Activated CD8-positive, alpha-beta memory T cell treated with anti-CD3 and anti-CD28 coated beads, Interleukin-2, amount 50 U/mL, for 4 hours (primary cell): Measurements from ENCODE around the gene PHC2.
"Not testable (repeated sequence)": the region's sequence is repeated elsewhere in the genome, so short reads cannot be mapped to it uniquely, and the experiment has no call there.

Experiments used
- DNase-seq: peaks from one replicate; pipeline ENCODE4 v3.0.0-alpha.2; 2020

PHC2 gene

GRCh38 chr1:33326785-33327184 lies 104.1 kb downstream of the PHC2 start:
- no peak for DNase-seq

GRCh38 chr1:33324677-33325575 lies 106.0 kb downstream of the PHC2 start:
- DNase-seq, result no peak

GRCh38 chr1:33323663-33324477 lies 107.0 kb downstream of the PHC2 start:
- no peak for DNase-seq

- no peak for DNase-seq
These were observed 107.9 kb downstream of the PHC2 start for GRCh38 chr1:33322870-33323585.

- no peak for DNase-seq
These were observed 108.8 kb downstream of the PHC2 start for GRCh38 chr1:33322109-33322508.

GRCh38 chr1:33321178-33321577 lies 109.7 kb downstream of the PHC2 start:
- no peak for DNase-seq

GRCh38 chr1:33320619-33321165 lies 110.2 kb downstream of the PHC2 start, which contains the start of gene A3GALT2:
TSS of gene A3GALT2 (minus strand) at chr1:33321098. CDS start at chr1:33321098, 0 bp downstream.
- DNase-seq, result no peak

- DNase-seq, result no peak
These were observed 110.8 kb downstream of the PHC2 start for GRCh38 chr1:33319949-33320618.

- no peak for DNase-seq
These were observed 111.5 kb downstream of the PHC2 start for GRCh38 chr1:33319186-33319948.

GRCh38 chr1:33317946-33318345 lies 112.9 kb downstream of the PHC2 start:
- no peak for DNase-seq

- DNase-seq, result no peak
These were observed 113.5 kb downstream of the PHC2 start for GRCh38 chr1:33317354-33317753.

- no peak for DNase-seq
These were observed 114.3 kb downstream of the PHC2 start for GRCh38 chr1:33316601-33317000.

GRCh38 chr1:33314416-33314815 lies 116.5 kb downstream of the PHC2 start:
- no peak for DNase-seq

GRCh38 chr1:33312413-33312749 lies 118.5 kb downstream of the PHC2 start:
- DNase-seq, result no peak

- DNase-seq, result no peak
These were observed 119.0 kb downstream of the PHC2 start for GRCh38 chr1:33311706-33312412.

- DNase-seq, result no peak
These were observed 120.2 kb downstream of the PHC2 start for GRCh38 chr1:33310702-33311101.

GRCh38 chr1:33309351-33309750 lies 121.5 kb downstream of the PHC2 start:
- not testable (repeated sequence) for DNase-seq

- no peak for DNase-seq
These were observed 123.4 kb downstream of the PHC2 start for GRCh38 chr1:33307494-33307864.

- no peak for DNase-seq
These were observed 124.0 kb downstream of the PHC2 start for GRCh38 chr1:33306653-33307493.
